SK-N-MC (cell line): ENCODE results near the gene SUN2.

Experiments used
- DNase-seq: peaks from one replicate; pipeline ENCODE4 v3.0.0-alpha.2; 2011; ENCODE audit warnings: low read depth, low spot score
- H3K27ac ChIP-seq: fragments of 200-600 bp; sonication (generic); 2 replicates; pipeline ENCODE4 v1.5.1; 2016; ENCODE audit warnings: mixed run types
- H3K36me3 ChIP-seq: fragments of 200-600 bp; sonication (generic); 2 replicates; pipeline ENCODE4 v1.6.1; 2017; ENCODE audit warnings: antibody characterized with exemption, low read length, mixed read lengths; ENCODE audit not compliant: insufficient read depth
- H3K4me3 ChIP-seq: fragments of 200-600 bp; sonication (generic); 2 replicates; pipeline ENCODE4 v1.5.1; 2016
- H3K9ac ChIP-seq: fragments of 200-600 bp; sonication (generic); 2 replicates; pipeline ENCODE4 v1.8.0; 2017; ENCODE audit warnings: mixed run types, mixed read lengths; ENCODE audit not compliant: insufficient read length
- H3K9me3 ChIP-seq: fragments of 200-600 bp; sonication (generic); 2 replicates; pipeline ENCODE4 v1.6.1; 2017; ENCODE audit warnings: low read depth, mild to moderate bottlenecking, antibody characterized with exemption, low read length, moderate library complexity, mixed read lengths
- EZH2 ChIP-seq: fragments of 200-600 bp; sonication (generic); IDR thresholded peaks from one replicate; pipeline ENCODE4 v1.6.1; 2017; ENCODE audit warnings: antibody characterized with exemption
- FOXP2 ChIP-seq: optimal IDR thresholded peaks from 2 replicates; pipeline ENCODE3; 2011; ENCODE audit warnings: mild to moderate bottlenecking, moderate library complexity; ENCODE audit not compliant: insufficient read depth; ENCODE audit errors: extremely low read length, control extremely low read depth
- POLR2AphosphoS5 ChIP-seq: IDR thresholded peaks from 2 replicates; pipeline ENCODE4 v1.6.1; 2012; ENCODE audit warnings: mild to moderate bottlenecking, low read depth, low read length, borderline replicate concordance

Gene SUN2

DNA sequence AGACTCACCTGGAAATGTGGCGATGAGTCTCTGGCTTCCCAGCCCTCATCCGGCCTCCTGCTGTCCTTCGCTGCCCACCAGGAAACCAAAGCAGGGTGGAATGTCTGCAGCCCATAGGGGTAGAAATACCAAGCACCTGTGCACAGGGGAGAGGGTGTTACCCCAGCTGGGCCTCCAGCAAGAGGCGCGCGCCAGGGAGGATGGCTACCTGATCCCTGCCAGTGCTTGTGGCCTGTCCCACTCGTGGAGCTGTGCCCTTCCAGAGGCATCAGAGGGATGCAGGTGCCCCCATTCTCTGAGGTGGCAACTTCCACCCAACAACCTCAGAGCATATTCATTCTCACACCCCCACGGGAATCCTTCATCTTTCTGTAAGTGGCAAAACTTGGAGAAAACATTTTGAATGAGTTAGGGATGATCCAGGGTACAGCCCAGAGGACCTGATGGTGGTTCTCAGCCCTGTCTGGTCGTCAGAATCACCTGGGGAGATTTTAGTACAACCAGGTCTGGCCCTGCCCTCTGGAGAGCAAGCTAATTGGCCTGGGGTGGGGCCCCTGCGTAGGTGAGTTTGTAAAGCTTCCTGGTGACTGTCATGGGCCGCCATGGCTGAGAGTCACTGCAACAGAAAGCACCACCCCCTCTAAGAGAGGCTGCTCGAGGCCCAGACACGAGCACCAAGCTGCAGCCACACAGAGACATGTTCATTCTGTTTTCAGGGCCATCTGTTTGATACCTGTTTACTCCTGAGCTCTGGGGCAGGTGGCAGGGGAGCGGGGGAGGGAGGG, 9.9 kb downstream of the SUN2 start:
- TF ChIP-seq FOXP2 (no peak), EZH2 (no peak), POLR2AphosphoS5 (no peak)
- Histone ChIP-seq H3K9ac (no peak overlapping the region), H3K4me3 (no peak overlapping the region), H3K9me3 (no peaks in the 10 kb centered on the region), H3K27ac (no peak overlapping the region), H3K36me3 (peaks cover 80% of the 10 kb centered on the region)
- DNase-seq, result no peak

DNA sequence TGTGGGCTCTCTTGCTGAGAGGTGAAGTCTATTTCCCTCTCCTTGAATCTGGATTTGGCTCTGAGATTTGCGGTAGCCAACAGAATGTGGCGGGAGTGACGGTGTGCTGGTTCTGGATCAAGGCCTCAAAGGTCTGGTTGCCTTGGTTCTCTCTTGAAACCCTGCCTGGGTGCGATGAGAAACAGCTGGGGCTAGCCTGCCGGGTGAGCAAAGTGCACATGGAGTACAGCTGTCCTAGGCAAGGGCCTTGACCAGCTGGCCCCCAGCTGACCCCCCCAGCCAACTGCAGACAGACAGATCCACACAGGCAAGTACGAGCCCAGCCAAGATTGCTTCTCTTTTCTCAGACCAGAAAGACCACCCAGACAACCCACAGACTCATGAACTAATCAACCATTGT, 10.8 kb downstream of the SUN2 start:
- no peaks in the 10 kb centered on the region for H3K9me3 ChIP-seq
- H3K36me3 ChIP-seq, result peaks cover 80% of the 10 kb centered on the region
- no peak for TF ChIP-seq EZH2
- TF ChIP-seq FOXP2, result no peak
- TF ChIP-seq POLR2AphosphoS5, result no peak
- no peak overlapping the region for H3K27ac ChIP-seq
- DNase-seq, result no peak
- no peak overlapping the region for H3K4me3 ChIP-seq
- no peak overlapping the region for H3K9ac ChIP-seq

DNA sequence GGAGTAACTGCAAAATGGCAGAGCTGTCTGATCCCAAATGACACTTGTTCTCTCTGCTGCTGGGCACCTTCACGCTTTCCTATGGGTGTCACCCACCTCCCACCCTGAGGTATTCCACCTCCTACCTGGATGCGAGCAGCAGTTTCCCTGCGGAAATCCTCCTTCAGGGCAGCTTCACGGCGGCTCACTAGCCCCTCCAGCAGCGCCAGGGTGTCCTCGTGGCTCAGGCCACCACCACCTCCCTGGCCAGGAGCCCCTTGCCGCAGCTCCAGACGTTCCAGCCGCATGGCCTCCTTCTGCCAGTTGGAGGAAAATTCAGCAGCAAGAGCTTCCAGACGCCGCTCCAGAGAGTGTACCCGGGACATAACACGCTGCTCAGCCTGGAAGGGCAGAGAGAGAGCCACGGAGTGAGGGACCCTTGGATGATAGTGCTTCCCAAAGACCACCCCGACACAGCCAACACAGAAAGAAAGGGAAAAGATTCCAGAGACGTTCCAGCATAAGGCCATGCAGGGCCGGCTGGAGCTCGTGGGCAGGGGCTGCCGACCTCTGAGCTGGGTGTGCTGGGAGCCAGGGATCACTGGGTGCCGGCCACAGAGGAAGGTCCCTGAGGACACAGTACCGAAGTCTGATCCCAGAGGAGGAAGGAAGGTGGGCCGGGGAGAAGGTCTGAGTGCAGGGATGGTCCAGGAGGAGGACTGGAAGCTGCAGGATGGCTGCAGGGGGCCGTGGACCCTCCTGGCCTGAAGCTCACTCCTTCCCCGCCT, 13.4 kb downstream of the SUN2 start:
- TF ChIP-seq POLR2AphosphoS5, result peak; percentile 30; the same call in 1 of the 2 replicates
- TF ChIP-seq EZH2, result no peak
- H3K27ac ChIP-seq, result no peak overlapping the region
- H3K9me3 ChIP-seq, result no peaks in the 10 kb centered on the region
- H3K36me3 ChIP-seq, result peaks cover 87% of the 10 kb centered on the region
- DNase-seq, result no peak
- no peak overlapping the region for H3K9ac ChIP-seq
- H3K4me3 ChIP-seq, result no peak overlapping the region

DNA sequence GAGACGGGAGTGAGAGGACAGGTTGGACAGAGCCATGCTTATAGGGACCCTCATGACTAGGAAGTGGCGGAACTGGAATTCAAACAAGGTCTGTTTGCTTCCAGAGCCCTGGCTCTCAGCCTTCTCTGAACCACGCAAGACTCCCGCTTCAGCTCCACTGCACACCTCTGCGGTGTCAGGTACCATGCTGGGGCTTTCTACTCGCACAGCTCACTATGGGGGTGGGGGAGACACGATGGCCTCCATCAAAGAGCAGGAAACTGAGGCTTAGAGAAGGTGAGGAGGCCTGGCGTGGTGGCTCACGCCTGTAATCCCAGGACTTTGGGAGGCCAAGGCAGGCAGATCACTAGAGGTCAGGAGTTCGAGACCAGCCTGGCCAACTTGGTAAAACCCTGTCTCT, 14.2 kb downstream of the SUN2 start:
- Histone ChIP-seq H3K9me3 (no peaks in the 10 kb centered on the region), H3K4me3 (no peak overlapping the region), H3K9ac (no peak overlapping the region), H3K36me3 (peaks cover 91% of the 10 kb centered on the region), H3K27ac (no peak overlapping the region)
- TF ChIP-seq EZH2 (no peak), POLR2AphosphoS5 (no peak), FOXP2 (no peak)
- DNase-seq, result no peak

DNA sequence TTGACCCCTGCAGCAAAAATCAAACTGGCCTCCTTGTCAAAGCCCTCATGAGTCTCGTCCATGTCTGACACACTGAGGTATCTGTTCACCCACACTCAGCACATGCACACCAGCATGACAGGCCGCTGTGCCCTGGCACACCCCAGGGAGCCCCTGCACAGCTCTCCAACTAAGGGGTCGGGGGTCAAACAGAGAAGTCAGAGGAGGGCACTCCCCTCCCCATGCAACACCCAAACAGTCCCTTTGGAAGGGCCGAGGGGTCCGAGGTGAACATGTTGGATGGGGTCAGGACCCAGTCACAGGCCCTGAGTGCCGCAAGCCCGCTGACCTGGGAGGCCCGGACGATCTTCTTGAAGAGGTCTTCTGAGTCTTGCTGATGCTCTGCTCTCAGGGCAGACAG, 14.6 kb downstream of the SUN2 start:
- TF ChIP-seq EZH2, result no peak
- no peak for TF ChIP-seq POLR2AphosphoS5
- no peak for TF ChIP-seq FOXP2
- Histone ChIP-seq H3K9ac (no peak overlapping the region), H3K36me3 (peaks cover 88% of the 10 kb centered on the region), H3K27ac (no peak overlapping the region), H3K4me3 (no peak overlapping the region), H3K9me3 (no peaks in the 10 kb centered on the region)
- DNase-seq, result no peak

DNA sequence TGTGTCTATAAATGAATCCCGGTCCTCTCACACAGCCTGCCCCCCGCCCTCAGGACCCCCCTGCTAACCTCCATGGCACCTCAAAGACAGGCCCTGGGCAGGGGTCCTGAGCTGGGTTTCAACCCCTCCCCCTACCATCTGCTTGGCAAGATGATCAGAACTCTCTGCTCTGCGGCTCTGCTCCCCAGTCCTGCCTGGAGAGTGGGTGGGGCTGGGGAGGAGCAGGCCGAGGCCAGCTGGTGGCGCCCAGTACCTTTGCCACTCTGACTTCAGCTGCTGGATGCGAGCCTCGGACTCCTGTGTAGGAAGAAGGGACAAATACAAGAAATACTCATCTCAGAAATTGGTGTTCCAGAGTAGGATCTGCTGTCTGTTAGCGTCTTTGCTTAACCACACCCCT, 15.0 kb downstream of the SUN2 start:
- H3K4me3 ChIP-seq, result no peak overlapping the region
- no peak overlapping the region for H3K27ac ChIP-seq
- TF ChIP-seq POLR2AphosphoS5 (no peak), EZH2 (no peak), FOXP2 (no peak)
- H3K36me3 ChIP-seq, result peaks cover 88% of the 10 kb centered on the region
- no peak overlapping the region for H3K9ac ChIP-seq
- no peak for DNase-seq
- no peaks in the 10 kb centered on the region for H3K9me3 ChIP-seq

DNA sequence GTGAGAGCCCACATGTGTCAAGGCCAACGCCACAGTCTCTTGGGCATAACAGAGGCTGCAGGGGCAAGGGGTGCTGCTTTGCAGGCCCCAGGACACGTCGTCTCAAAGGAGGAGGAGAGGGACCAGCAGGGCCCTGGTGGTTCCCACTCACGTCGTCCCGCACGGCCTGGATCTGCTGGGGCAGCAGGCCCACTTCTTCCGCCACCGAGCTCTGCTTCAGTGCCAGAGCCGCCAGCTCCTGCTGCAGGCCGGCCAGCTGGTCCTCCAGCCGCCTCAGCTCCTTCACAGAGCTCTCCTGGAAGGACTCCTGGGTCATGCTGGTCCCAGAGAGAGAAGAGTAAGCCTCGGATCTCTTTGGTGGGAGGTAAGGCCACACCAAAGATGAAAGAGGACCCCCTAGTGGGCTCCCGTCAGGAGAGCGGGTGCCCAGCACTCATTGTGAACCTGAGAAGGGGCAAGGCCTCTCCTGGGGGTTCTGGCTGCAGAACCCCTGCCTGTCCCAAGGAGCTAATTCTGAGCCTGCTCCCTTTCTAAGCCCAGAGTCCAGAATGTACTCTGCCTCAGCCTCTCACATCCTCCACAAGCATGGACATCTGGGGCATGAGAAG, 15.6 kb downstream of the SUN2 start:
- no peak for DNase-seq
- no peak overlapping the region for H3K9ac ChIP-seq
- no peaks in the 10 kb centered on the region for H3K9me3 ChIP-seq
- H3K36me3 ChIP-seq, result peaks cover 84% of the 10 kb centered on the region
- H3K27ac ChIP-seq, result no peak overlapping the region
- H3K4me3 ChIP-seq, result no peak overlapping the region
- TF ChIP-seq EZH2 (no peak), POLR2AphosphoS5 (no peak), FOXP2 (no peak)

DNA sequence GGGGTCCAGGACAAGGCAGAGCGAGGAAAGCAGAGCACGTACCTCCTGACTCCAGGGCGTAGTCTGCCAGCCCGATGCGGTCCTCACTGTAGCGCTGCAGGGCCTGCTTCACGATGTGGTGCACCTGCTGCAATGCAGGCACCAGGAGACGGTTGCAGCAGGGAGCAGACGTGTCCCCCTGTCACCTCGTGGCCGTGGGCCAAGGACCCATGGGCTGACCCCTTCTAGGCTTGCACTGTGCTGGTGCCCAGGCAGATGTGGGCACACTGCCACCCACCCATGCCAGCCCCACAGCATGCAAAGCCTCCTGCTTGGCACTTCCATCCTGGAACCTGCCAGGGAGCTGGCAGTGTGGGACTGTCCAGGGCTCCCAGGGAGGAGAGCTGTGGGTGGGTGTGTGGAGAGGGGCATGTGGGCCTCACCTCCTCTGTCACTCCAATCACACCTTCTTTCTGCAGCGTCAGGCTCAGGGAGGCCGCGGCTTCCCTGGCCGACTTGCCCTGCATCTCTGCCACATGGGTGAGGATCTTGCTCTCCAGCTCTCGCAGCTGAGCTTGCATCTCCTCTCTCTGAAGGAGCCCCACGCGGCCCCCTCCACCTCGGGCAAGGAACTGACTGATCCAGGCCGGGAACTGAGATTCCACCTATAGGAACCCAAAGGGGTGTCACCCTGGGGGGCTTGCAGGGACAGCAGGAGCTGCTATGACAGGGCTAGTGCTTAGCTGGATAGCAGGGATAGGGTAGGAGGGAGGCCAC, 16.3 kb downstream of the SUN2 start:
- TF ChIP-seq POLR2AphosphoS5 (no peak), EZH2 (no peak), FOXP2 (no peak)
- DNase-seq, result no peak
- Histone ChIP-seq H3K36me3 (peaks cover 77% of the 10 kb centered on the region), H3K9ac (no peak overlapping the region), H3K9me3 (no peaks in the 10 kb centered on the region), H3K27ac (no peak overlapping the region), H3K4me3 (no peak overlapping the region)
